Measurements from ENCODE around the gene SEMA4D.
"Not testable (repeated sequence)": the region's sequence is repeated elsewhere in the genome, so short reads cannot be mapped to it uniquely, and the experiment has no call there.

The SEMA4D gene

DNA sequence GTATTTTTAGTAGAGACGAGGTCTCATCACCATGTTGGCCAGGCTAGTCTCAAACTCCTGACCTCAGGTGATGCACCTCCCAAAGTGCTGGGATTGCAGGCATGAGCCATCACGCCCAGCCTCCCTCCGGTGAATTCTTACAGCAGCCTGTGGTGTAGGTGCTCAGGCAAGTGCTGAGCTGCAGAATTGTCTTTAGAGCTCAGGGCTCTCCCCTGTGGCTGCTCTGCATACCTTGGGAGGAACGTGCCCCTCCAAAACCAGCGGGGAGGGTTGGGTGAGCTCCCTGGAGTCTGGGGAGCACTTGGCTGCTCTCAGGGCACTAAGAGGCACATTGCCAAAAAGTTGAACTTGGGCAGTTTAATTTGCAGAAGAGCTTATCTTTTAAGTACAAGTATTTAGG, 150.3 kb downstream of the SEMA4D start:
- peaks cover 96% of the 10 kb centered on the region for H3K36me3 ChIP-seq (ENCODE audit: insufficient read depth, low read length)

GRCh38 chr9:89346696-89347095, 151.2 kb downstream of the SEMA4D start:
- Histone ChIP-seq H3K36me3 (ENCODE audit: insufficient read depth, low read length) (peaks cover 97% of the 10 kb centered on the region), H3K4me2 (ENCODE audit: insufficient read depth, low read length) (no peak overlapping the region), H3K79me2 (ENCODE audit: insufficient read depth, low read length) (peaks cover 6% of the 10 kb centered on the region; the same call in 1 of the 2 replicates), H3K9ac (ENCODE audit: low read depth, low read length) (no peak overlapping the region), H3K9me3 (ENCODE audit: insufficient read depth, low read length, severe bottlenecking) (no peaks in the 10 kb centered on the region), H3K4me3 (ENCODE audit: low read depth in 1 of 2, low read length in 2 of 2) (no peak overlapping the region), H3K27me3 (ENCODE audit: insufficient read depth, low read length, poor library complexity) (no peaks in the 10 kb centered on the region), H3K27ac (ENCODE audit: low read length) (no peak overlapping the region), H3K4me1 (ENCODE audit: insufficient read depth, low read length) (no peaks in the 10 kb centered on the region), H4K20me1 (ENCODE audit: insufficient read depth, low read length) (peaks cover 10% of the 10 kb centered on the region; the same call in 1 of the 2 replicates), H2AFZ (ENCODE audit: low read depth, low read length) (no peak overlapping the region)
- DNase-seq (no peak), ATAC-seq (ENCODE audit: insufficient read depth, low read depth) (no peak)
- TF ChIP-seq EZH2 (IDR thresholded peaks at IDR 0.05; ENCODE audit: borderline replicate concordance, low read depth, low read length, severe bottlenecking), result no peak
- TF ChIP-seq, protein P1, sequence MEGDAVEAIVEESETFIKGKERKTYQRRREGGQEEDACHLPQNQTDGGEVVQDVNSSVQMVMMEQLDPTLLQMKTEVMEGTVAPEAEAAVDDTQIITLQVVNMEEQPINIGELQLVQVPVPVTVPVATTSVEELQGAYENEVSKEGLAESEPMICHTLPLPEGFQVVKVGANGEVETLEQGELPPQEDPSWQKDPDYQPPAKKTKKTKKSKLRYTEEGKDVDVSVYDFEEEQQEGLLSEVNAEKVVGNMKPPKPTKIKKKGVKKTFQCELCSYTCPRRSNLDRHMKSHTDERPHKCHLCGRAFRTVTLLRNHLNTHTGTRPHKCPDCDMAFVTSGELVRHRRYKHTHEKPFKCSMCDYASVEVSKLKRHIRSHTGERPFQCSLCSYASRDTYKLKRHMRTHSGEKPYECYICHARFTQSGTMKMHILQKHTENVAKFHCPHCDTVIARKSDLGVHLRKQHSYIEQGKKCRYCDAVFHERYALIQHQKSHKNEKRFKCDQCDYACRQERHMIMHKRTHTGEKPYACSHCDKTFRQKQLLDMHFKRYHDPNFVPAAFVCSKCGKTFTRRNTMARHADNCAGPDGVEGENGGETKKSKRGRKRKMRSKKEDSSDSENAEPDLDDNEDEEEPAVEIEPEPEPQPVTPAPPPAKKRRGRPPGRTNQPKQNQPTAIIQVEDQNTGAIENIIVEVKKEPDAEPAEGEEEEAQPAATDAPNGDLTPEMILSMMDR (IDR thresholded peaks at IDR 0.05; ENCODE audit: borderline replicate concordance, extremely low read depth, low read length, poor library complexity, severe bottlenecking), result no peak

More for the DNA sequence above, 150.3 kb downstream of the SEMA4D start:
- no peaks in the 10 kb centered on the region for H3K4me1 ChIP-seq (ENCODE audit: insufficient read depth, low read length)
- H3K4me2 ChIP-seq (ENCODE audit: insufficient read depth, low read length), result no peak overlapping the region
- peaks cover 13% of the 10 kb centered on the region; the same call in 1 of the 2 replicates for H4K20me1 ChIP-seq (ENCODE audit: insufficient read depth, low read length)
- H3K27me3 ChIP-seq (ENCODE audit: insufficient read depth, low read length, poor library complexity), result no peaks in the 10 kb centered on the region
- DNase-seq (no peak), ATAC-seq (ENCODE audit: insufficient read depth, low read depth) (no peak)
- no peak overlapping the region for H3K27ac ChIP-seq (ENCODE audit: low read length)
- no peak overlapping the region for H2AFZ ChIP-seq (ENCODE audit: low read depth, low read length)
- H3K79me2 ChIP-seq (ENCODE audit: insufficient read depth, low read length), result peaks cover 6% of the 10 kb centered on the region; the same call in 1 of the 2 replicates
- no peak overlapping the region for H3K9ac ChIP-seq (ENCODE audit: low read depth, low read length)
- no peak overlapping the region for H3K4me3 ChIP-seq (ENCODE audit: low read depth in 1 of 2, low read length in 2 of 2)
- TF ChIP-seq, protein P1 (IDR thresholded peaks at IDR 0.05; ENCODE audit: borderline replicate concordance, extremely low read depth, low read length, poor library complexity, severe bottlenecking), result no peak
- no peak for TF ChIP-seq EZH2 (IDR thresholded peaks at IDR 0.05; ENCODE audit: borderline replicate concordance, low read depth, low read length, severe bottlenecking)
- H3K9me3 ChIP-seq (ENCODE audit: insufficient read depth, low read length, severe bottlenecking), result no peaks in the 10 kb centered on the region

GRCh38 chr9:89345476-89345875, 152.4 kb downstream of the SEMA4D start:
- TF ChIP-seq, protein P1 (IDR thresholded peaks at IDR 0.05; ENCODE audit: borderline replicate concordance, extremely low read depth, low read length, poor library complexity, severe bottlenecking), result no peak
- TF ChIP-seq EZH2 (IDR thresholded peaks at IDR 0.05; ENCODE audit: borderline replicate concordance, low read depth, low read length, severe bottlenecking), result no peak
- DNase-seq, result no peak
- Histone ChIP-seq H3K36me3 (ENCODE audit: insufficient read depth, low read length) (peaks cover 97% of the 10 kb centered on the region), H3K9ac (ENCODE audit: low read depth, low read length) (no peak overlapping the region), H3K4me2 (ENCODE audit: insufficient read depth, low read length) (no peak overlapping the region), H3K9me3 (ENCODE audit: insufficient read depth, low read length, severe bottlenecking) (no peaks in the 10 kb centered on the region), H3K27me3 (ENCODE audit: insufficient read depth, low read length, poor library complexity) (no peaks in the 10 kb centered on the region), H4K20me1 (ENCODE audit: insufficient read depth, low read length) (peaks cover 5% of the 10 kb centered on the region; the same call in 1 of the 2 replicates), H3K79me2 (ENCODE audit: insufficient read depth, low read length) (peaks cover 6% of the 10 kb centered on the region; the same call in 1 of the 2 replicates), H3K4me1 (ENCODE audit: insufficient read depth, low read length) (no peaks in the 10 kb centered on the region), H3K4me3 (ENCODE audit: low read depth in 1 of 2, low read length in 2 of 2) (no peak overlapping the region), H2AFZ (ENCODE audit: low read depth, low read length) (no peak overlapping the region), H3K27ac (ENCODE audit: low read length) (no peak overlapping the region)
- ATAC-seq (ENCODE audit: insufficient read depth, low read depth), result no peak

DNA sequence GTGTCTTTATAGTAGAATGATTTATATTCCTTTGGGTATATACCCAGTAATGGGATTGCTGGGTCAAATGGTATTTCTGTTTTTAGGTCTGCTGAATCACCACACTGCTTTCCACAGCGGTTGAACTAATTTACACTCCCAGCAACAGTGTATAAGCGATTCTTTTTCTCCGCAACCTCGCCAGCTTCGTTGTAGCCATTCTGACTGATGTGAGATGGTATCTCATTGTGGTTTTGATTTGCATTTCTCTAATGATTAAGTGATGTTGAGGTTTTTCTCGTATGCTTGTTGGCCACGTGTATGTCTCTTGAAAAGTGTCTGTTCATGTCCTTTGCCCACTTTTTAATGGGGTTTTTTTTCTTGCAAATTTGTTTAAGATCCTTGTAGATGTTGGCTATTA, 154.1 kb downstream of the SEMA4D start:
- not testable (repeated sequence) for ATAC-seq (ENCODE audit: insufficient read depth, low read depth); H2AFZ ChIP-seq (ENCODE audit: low read depth, low read length); H3K4me2 ChIP-seq (ENCODE audit: insufficient read depth, low read length); H3K27me3 ChIP-seq (ENCODE audit: insufficient read depth, low read length, poor library complexity); H4K20me1 ChIP-seq (ENCODE audit: insufficient read depth, low read length); H3K4me1 ChIP-seq (ENCODE audit: insufficient read depth, low read length); H3K79me2 ChIP-seq (ENCODE audit: insufficient read depth, low read length); H3K9me3 ChIP-seq (ENCODE audit: insufficient read depth, low read length, severe bottlenecking); H3K27ac ChIP-seq (ENCODE audit: low read length); H3K4me3 ChIP-seq (ENCODE audit: low read depth in 1 of 2, low read length in 2 of 2); H3K9ac ChIP-seq (ENCODE audit: low read depth, low read length); DNase-seq
- peaks cover 92% of the 10 kb centered on the region for H3K36me3 ChIP-seq (ENCODE audit: insufficient read depth, low read length)
